ENCODE data around the gene ATP4B.

- TF ChIP-seq POLR2A (IDR thresholded peaks at IDR 0.05; ENCODE audit: low read length) = no peak
- TF ChIP-seq GATA1 (IDR thresholded peaks at IDR 0.05; ENCODE audit: low read depth, low read length) = no peak
Measured at GRCh38 chr13:113639616-113640262, 18.3 kb downstream of the ATP4B start.
